Measurements from ENCODE around the gene RPS23.

- TF ChIP-seq CTCF (conservative IDR thresholded peaks at IDR 0.05; ENCODE audit: low read depth, low read length) (no peak), EZH2 (IDR thresholded peaks at IDR 0.05; ENCODE audit: borderline replicate concordance, low read depth, low read length, poor library complexity, severe bottlenecking) (no peak)
Observed at GRCh38 chr5:82325155-82325554, 47.0 kb upstream of the RPS23 start.

All from A673 (cell line).